GM12878 (cell line): ENCODE results near the gene CAMTA1. TPM values are rescaled to one million over a fixed set of nuclear protein-coding genes. Genes with fewer than 3 reads are reported as not detected.

Experiments
- ATAC-seq: fragments of 200-7000 bp; cut with Tn5 transposase; 3 replicates; pipeline ENCODE4 v1.9.1; 2020; ENCODE audit warnings: mild to moderate bottlenecking, moderate library complexity
- BruUV-seq: library from RNA; stranded (reverse); fragments of 400-500 nt; replicated peaks from 2 replicates; lab custom pipeline; 2021; lab: Mats Ljungman, UMichigan
- CTCF ChIA-PET: fragments of 300-600 bp; sonication (Branson Sonifier 250); formaldehyde crosslinking; extraction: SDS; loops from one replicate; lab custom pipeline; 2021; ENCODE audit warnings: inconsistent platforms; lab: Yijun Ruan, JAX
- POLR2A ChIA-PET: fragments of 350-600 bp; formaldehyde crosslinking; extraction: SDS; loops from one replicate; lab custom pipeline; 2021; ENCODE audit warnings: inconsistent platforms; lab: Charles Lee
- RAD21 ChIA-PET: fragments of 300-600 bp; sonication (Branson Sonifier 250); formaldehyde crosslinking; loops from one replicate; lab custom pipeline; 2023; ENCODE audit warnings: antibody characterized with exemption; ENCODE audit not compliant: unreplicated experiment; lab: Charles Lee
- SMC1A ChIA-PET: fragments of 300-600 bp; sonication (Branson Sonifier 250); formaldehyde crosslinking; loops from one replicate; lab custom pipeline; 2023; ENCODE audit not compliant: unreplicated experiment, uncharacterized antibody; lab: Charles Lee
- DNase-seq: peaks from one replicate; pipeline ENCODE4 v3.0.0-alpha.2; 2011; ENCODE audit warnings: low read depth, low spot score
- FAIRE-seq: peaks from 3 replicates; lab custom pipeline; 2011; peaks lifted over from hg19 to GRCh38; lab: Jason Lieb, UNC
- H2AFZ ChIP-seq: 2 replicates; pipeline ENCODE4 v1.6.0; 2011; ENCODE audit warnings: low read depth, low read length, control low read depth; ENCODE audit not compliant: control insufficient read depth
- H3K27ac ChIP-seq: 2 replicates; pipeline ENCODE4 v1.5.1; 2011; ENCODE audit warnings: control low read depth; ENCODE audit not compliant: control insufficient read depth, insufficient read depth
- H3K27me3 ChIP-seq, 2 experiments: replicated peaks in 1 of 2; 2 replicates each; pipeline versions ENCODE4 v1.6.0 to v1.6.1; 2011; ENCODE audit warnings: low read length in 1 of 2; ENCODE audit not compliant: control insufficient read depth in 2 of 2, insufficient read depth in 2 of 2
- H3K36me3 ChIP-seq, 2 experiments: 2 replicates each; pipeline ENCODE4 v1.5.1; 2011; ENCODE audit warnings: low read length in 1 of 2; ENCODE audit not compliant: control insufficient read depth in 2 of 2, insufficient read depth in 2 of 2
- H3K4me1 ChIP-seq: 2 replicates; pipeline ENCODE4 v1.6.1; 2011; ENCODE audit warnings: mild to moderate bottlenecking, low read length, moderate library complexity, mixed read lengths; ENCODE audit not compliant: control insufficient read depth, insufficient read depth
- H3K4me2 ChIP-seq: 2 replicates; pipeline ENCODE4 v1.6.0; 2011; ENCODE audit warnings: control low read depth; ENCODE audit not compliant: control insufficient read depth, insufficient read depth
- H3K4me3 ChIP-seq: fragments of 200-600 bp; sonication (generic); 2 replicates; pipeline ENCODE4 v1.5.1; 2016
- H3K79me2 ChIP-seq: 2 replicates; pipeline ENCODE4 v1.6.0; 2011; ENCODE audit warnings: low read length; ENCODE audit not compliant: control insufficient read depth, insufficient read depth
- H3K9ac ChIP-seq: 2 replicates; pipeline ENCODE4 v1.8.0; 2011; ENCODE audit warnings: low read length, control low read depth, mixed read lengths; ENCODE audit not compliant: control insufficient read depth, insufficient read depth
- H3K9me3 ChIP-seq: replicated peaks from 3 replicates; pipeline ENCODE4 v1.5.1; 2011; ENCODE audit warnings: mild to moderate bottlenecking, low read length; ENCODE audit not compliant: control insufficient read depth, insufficient read depth
- H4K20me1 ChIP-seq: 2 replicates; pipeline ENCODE4 v1.6.0; 2011; ENCODE audit not compliant: control insufficient read depth, insufficient read depth
- BACH1 ChIP-seq: fragments of 450-650 bp; IDR thresholded peaks from 2 replicates; pipeline ENCODE4 v1.6.1; 2017; ENCODE audit warnings: mild to moderate bottlenecking, borderline replicate concordance
- BRCA1 ChIP-seq: IDR thresholded peaks from 2 replicates; pipeline ENCODE4 v1.6.1; 2011; ENCODE audit warnings: low read depth, low read length, improper control_type of control experiment
- ELK1 ChIP-seq: IDR thresholded peaks from 2 replicates; pipeline ENCODE4 v1.6.1; 2012; ENCODE audit warnings: low read depth, low read length, improper control_type of control experiment
- ETV6 ChIP-seq, 2 experiments: fragments of 450-650 bp in 1 of 2; IDR thresholded peaks in 1 of 2; conservative IDR thresholded peaks in 1 of 2; 2 replicates each; pipeline ENCODE4 v1.6.1; 2014; ENCODE audit warnings: antibody characterized with exemption in 1 of 2, borderline replicate concordance in 1 of 2, low read depth in 1 of 2, mild to moderate bottlenecking in 1 of 2, moderate library complexity in 1 of 2
- FOS ChIP-seq: IDR thresholded peaks from 3 replicates; pipeline ENCODE4 v1.6.1; 2011; ENCODE audit warnings: borderline replicate concordance; ENCODE audit not compliant: insufficient read length; ENCODE audit errors: extremely low read depth
- GABPA ChIP-seq: IDR thresholded peaks from 2 replicates; pipeline ENCODE4 v1.6.1; 2014; ENCODE audit warnings: antibody characterized with exemption, low read depth, mild to moderate bottlenecking, inconsistent platforms
- HCFC1 ChIP-seq: fragments of 150-350 bp; IDR thresholded peaks from 2 replicates; pipeline ENCODE4 v1.6.1; 2014; ENCODE audit warnings: low read length
- HDAC6 ChIP-seq: fragments of 200-600 bp; sonication (generic); IDR thresholded peaks from one replicate; pipeline ENCODE4 v1.8.0; 2017; ENCODE audit warnings: antibody characterized with exemption; ENCODE audit not compliant: unreplicated experiment
- MTA2 ChIP-seq: fragments of 450-650 bp; IDR thresholded peaks from 2 replicates; pipeline ENCODE4 v1.6.1; 2016; ENCODE audit warnings: low read depth, mild to moderate bottlenecking, moderate library complexity
- NR2C1 ChIP-seq: fragments of 450-650 bp; IDR thresholded peaks from 2 replicates; pipeline ENCODE4 v1.6.1; 2017; ENCODE audit warnings: antibody characterized with exemption, mild to moderate bottlenecking, moderate library complexity
- PML ChIP-seq: IDR thresholded peaks from 2 replicates; pipeline ENCODE4 v1.6.1; 2012; ENCODE audit warnings: low read length, inconsistent platforms
- RCOR1 ChIP-seq: conservative IDR thresholded peaks from 2 replicates; pipeline ENCODE4 v1.6.1; 2012; ENCODE audit warnings: low read depth, low read length, improper control_type of control experiment
- SIX5 ChIP-seq: IDR thresholded peaks from 2 replicates; pipeline ENCODE4 v1.6.1; 2011; ENCODE audit warnings: mild to moderate bottlenecking, low read depth, low read length, moderate library complexity; ENCODE audit not compliant: severe bottlenecking
- SKIL ChIP-seq: fragments of 450-650 bp; IDR thresholded peaks from 2 replicates; pipeline ENCODE4 v1.6.1; 2017; ENCODE audit warnings: mild to moderate bottlenecking, low read depth, inconsistent platforms; ENCODE audit not compliant: poor library complexity, severe bottlenecking
- ZBTB11 ChIP-seq: fragments of 450-650 bp; formaldehyde crosslinking; IDR thresholded peaks from 2 replicates; pipeline ENCODE4 v1.5.0; 2022; ENCODE audit warnings: mild to moderate bottlenecking, missing genetic modification characterization
- WGBS: methylation state at CpG from one replicate; pipeline ENCODE4 v1.1.6; 2016; ENCODE audit warnings: low lambda C conversion rate; ENCODE audit not compliant: insufficient replicate concordance, insufficient coverage; ENCODE audit errors: missing lambda C conversion rate; 5-methylcytosine and 5-hydroxymethylcytosine counted together
- in situ Hi-C: fragments of 300-500 bp; cut with MboI; formaldehyde crosslinking; loops from 9 replicates; pipeline ENCODE4 v1.14.3; 2018; ENCODE audit warnings: mixed read lengths
- intact Hi-C: fragments of 100-400 bp; cut with micrococcal nuclease; formaldehyde crosslinking; loops from one replicate; pipeline ENCODE4 v1.14.2; 2022; ENCODE audit not compliant: unreplicated experiment
- polyA plus RNA-seq, 11 experiments: library from polyadenylated mRNA; depleted of rRNA in 4 of 11; unstranded in 6 of 11; stranded (reverse) in 5 of 11; fragments of >200 nt; fragmentation: Nextera tagmentation in 4 of 11; fragmentation: Illumina TruSeq in 1 of 11; extraction: Ambion mirVana in 4 of 11; extraction: Trizol in 1 of 11; gene quantifications; 1 replicate in 1 of 11; 2 replicates in 10 of 11; pipeline versions ENCODE4 v1.2.1 to v1.2.3, GENCODE V29; 2011 to 2016; ENCODE audit warnings: inconsistent platforms in 2 of 11, missing spikeins in 2 of 11, low read depth in 1 of 11
- total RNA-seq, 4 experiments: library from RNA; depleted of rRNA in 3 of 4; stranded (reverse); fragments of >200 nt in 3 of 4; fragmentation: Illumina TruSeq in 1 of 4; extraction: Trizol in 1 of 4; gene quantifications; 2 replicates each; pipeline versions ENCODE4 v1.2.1 to v1.2.3, GENCODE V29; 2013 to 2021

Gene CAMTA1
- total and polyA plus RNA-seq, 10 of the 15 experiments (the other 5 are each of a cell fraction or from before 2014, with no cell fraction given) = 37.7 to 148 (median 76.4) TPM

GRCh38 chr1:7770669-7770996 is 985.4 kb downstream of the CAMTA1 start (continued):
- no peak for TF ChIP-seq GABPA

GRCh38 chr1:7770997-7771822 is 986.0 kb downstream of the CAMTA1 start, which contains the start of gene VAMP3:
Gene VAMP3 (plus strand): TSS chr1:7771296. CDS start chr1:7771384, 88 bp downstream.
- in situ Hi-C loops = no loop called here
- ChIA-PET CTCF (interaction anchor here (0.6 to 4.9 kb wide), 2 partner anchors 18 to 104 kb away, joined by 3 to 23 read pairs; no protein-coding TSS in a partner anchor), POLR2A (no interaction called here)
- peak; percentile 14 for TF ChIP-seq SIX5
- TF ChIP-seq BRCA1 = no peak
- TF ChIP-seq MTA2 = no peak
- peak; percentile 57 for TF ChIP-seq BACH1
- TF ChIP-seq FOS = no peak
- no peak for TF ChIP-seq ETV6 (conservative IDR thresholded peaks at IDR 0.05 in 1 of 2, IDR thresholded peaks at IDR 0.05 in 1 of 2; ENCODE audit: borderline replicate concordance in 1 of 2, low read depth in 1 of 2)
- TF ChIP-seq SKIL = no peak
- TF ChIP-seq ZBTB11 (CRISPR knock-in tag) = no peak
- peak; percentile 13; the same call in 1 of the 2 replicates for TF ChIP-seq ELK1
- peak; percentile 66 for TF ChIP-seq HCFC1
- no peak for TF ChIP-seq HDAC6
- no peak for TF ChIP-seq RCOR1
- TF ChIP-seq PML = no peak
- TF ChIP-seq NR2C1 = peak; percentile 47; the same call in 1 of the 2 replicates

More at GRCh38 chr1:7770997-7771822, 986.0 kb downstream of the CAMTA1 start, which contains the start of gene VAMP3:
- Histone ChIP-seq H3K79me2 (peaks cover 16% of the 10 kb centered on the region), H3K9me3 (no peaks in the 10 kb centered on the region), H2AFZ (peak within 1 kb of the TSS; percentile 100), H3K4me1 (no peaks in the 10 kb centered on the region), H3K27me3 (no peaks in the 10 kb centered on the region; a peak in 1 of 4 replicates), H3K4me3 (peak within 1 kb of the TSS; percentile 95), H3K27ac (peak within 1 kb of the TSS; percentile 74), H3K4me2 (peak within 1 kb of the TSS; percentile 95), H4K20me1 (no peaks in the 10 kb centered on the region), H3K36me3 (peaks cover 0 to 8% of the 10 kb centered on the region in 2 experiments; a peak in 1 of 4 replicates), H3K9ac (peak within 1 kb of the TSS; percentile 90)
- WGBS = under 1% methylated on average over 55 of the region's 97 CpGs
- RAD21 ChIA-PET = no interaction called here
- SMC1A ChIA-PET = interaction anchor here (0.6 kb wide), 1 partner anchor 969 kb away, joined by 4 read pairs; no protein-coding TSS in a partner anchor
- FAIRE-seq (peak; percentile 65), ATAC-seq (peak; percentile 92), DNase-seq (peak; percentile 30)
- BruUV-seq = no TSS peak
- intact Hi-C loops = no loop called here
